ENCODE measurements around the gene C9orf72. TPM values are rescaled to one million over a fixed set of nuclear protein-coding genes. Genes with fewer than 3 reads are reported as not detected.

Gene C9orf72
- total RNA-seq, 2 experiments from 2014 or later: 23.3 to 27.5 TPM

- H3K4me3 Mint-ChIP-seq: no peak overlapping the region
- peaks cover 3% of the 10 kb centered on the region for H3K36me3 Mint-ChIP-seq (ENCODE audit: low read depth)
- no peaks in the 10 kb centered on the region for H3K9me3 Mint-ChIP-seq
- CTCF ChIA-PET: no interaction called here
- H3K27me3 Mint-ChIP-seq (ENCODE audit: low read depth): peaks cover 7% of the 10 kb centered on the region
- H3K4me1 Mint-ChIP-seq (ENCODE audit: low read depth): peaks cover 13% of the 10 kb centered on the region
- DNase-seq: no peak
- H3K27ac Mint-ChIP-seq: no peak overlapping the region
- intact Hi-C loops (cut with micrococcal nuclease): no loop called here
These were observed 50.1 kb downstream of the C9orf72 start for GRCh38 chr9:27523141-27523540.

GRCh38 chr9:27520986-27521385, 52.3 kb downstream of the C9orf72 start:
- intact Hi-C loops (cut with micrococcal nuclease): no loop called here
- Mint-ChIP-seq H3K4me3 (no peak overlapping the region), H3K9me3 (no peaks in the 10 kb centered on the region), H3K27me3 (ENCODE audit: low read depth) (no peaks in the 10 kb centered on the region), H3K36me3 (ENCODE audit: low read depth) (peaks cover 5% of the 10 kb centered on the region), H3K4me1 (ENCODE audit: low read depth) (peaks cover 10% of the 10 kb centered on the region), H3K27ac (no peak overlapping the region)
- CTCF ChIA-PET: no interaction called here
- no peak for DNase-seq

- CTCF ChIA-PET: no interaction called here
- intact Hi-C loops (cut with micrococcal nuclease): no loop called here
- Mint-ChIP-seq H3K9me3 (no peaks in the 10 kb centered on the region), H3K4me1 (ENCODE audit: low read depth) (peaks cover 8% of the 10 kb centered on the region), H3K27me3 (ENCODE audit: low read depth) (no peaks in the 10 kb centered on the region), H3K4me3 (no peak overlapping the region), H3K36me3 (ENCODE audit: low read depth) (peaks cover 5% of the 10 kb centered on the region), H3K27ac (no peak overlapping the region)
- no peak for DNase-seq
These were observed 53.5 kb downstream of the C9orf72 start for GRCh38 chr9:27519466-27520465.

GRCh38 chr9:27518809-27519208, 54.5 kb downstream of the C9orf72 start:
- peaks cover 5% of the 10 kb centered on the region for H3K36me3 Mint-ChIP-seq (ENCODE audit: low read depth)
- intact Hi-C loops (cut with micrococcal nuclease): no loop called here
- H3K27me3 Mint-ChIP-seq (ENCODE audit: low read depth): no peaks in the 10 kb centered on the region
- no peak overlapping the region for H3K4me3 Mint-ChIP-seq
- CTCF ChIA-PET: no interaction called here
- H3K4me1 Mint-ChIP-seq (ENCODE audit: low read depth): peaks cover under 1% of the 10 kb centered on the region
- no peak overlapping the region for H3K27ac Mint-ChIP-seq
- DNase-seq: no peak
- no peaks in the 10 kb centered on the region for H3K9me3 Mint-ChIP-seq

- Mint-ChIP-seq H3K27ac (no peak overlapping the region), H3K36me3 (ENCODE audit: low read depth) (peaks cover 5% of the 10 kb centered on the region), H3K4me1 (ENCODE audit: low read depth) (no peaks in the 10 kb centered on the region), H3K27me3 (ENCODE audit: low read depth) (no peaks in the 10 kb centered on the region), H3K9me3 (no peaks in the 10 kb centered on the region), H3K4me3 (no peak overlapping the region)
- CTCF ChIA-PET: no interaction called here
- DNase-seq: no peak
- intact Hi-C loops (cut with micrococcal nuclease): no loop called here
These were observed 55.3 kb downstream of the C9orf72 start for GRCh38 chr9:27518006-27518405.

- Mint-ChIP-seq H3K9me3 (no peaks in the 10 kb centered on the region), H3K4me3 (no peak overlapping the region), H3K27ac (no peak overlapping the region), H3K27me3 (ENCODE audit: low read depth) (no peaks in the 10 kb centered on the region), H3K4me1 (ENCODE audit: low read depth) (no peaks in the 10 kb centered on the region), H3K36me3 (ENCODE audit: low read depth) (peaks cover 3% of the 10 kb centered on the region)
- intact Hi-C loops (cut with micrococcal nuclease): no loop called here
- DNase-seq: no peak
- CTCF ChIA-PET: interaction anchor here (1.0 kb wide), 1 partner anchor 15 kb away, joined by 4 read pairs; the partner anchor contains the start of gene MOB3B
These were observed 58.7 kb downstream of the C9orf72 start for GRCh38 chr9:27514551-27514950.

- no peak for DNase-seq
- H3K4me1 Mint-ChIP-seq (ENCODE audit: low read depth): peaks cover 5% of the 10 kb centered on the region
- H3K27me3 Mint-ChIP-seq (ENCODE audit: low read depth): no peaks in the 10 kb centered on the region
- intact Hi-C loops (cut with micrococcal nuclease): no loop called here
- H3K36me3 Mint-ChIP-seq (ENCODE audit: low read depth): peaks cover 1% of the 10 kb centered on the region
- H3K9me3 Mint-ChIP-seq: no peaks in the 10 kb centered on the region
- CTCF ChIA-PET: no interaction called here
- H3K27ac Mint-ChIP-seq: no peak overlapping the region
- H3K4me3 Mint-ChIP-seq: no peak overlapping the region
These were observed 61.5 kb downstream of the C9orf72 start for GRCh38 chr9:27511771-27512170.

- CTCF ChIA-PET: no interaction called here
- no peak overlapping the region for H3K4me3 Mint-ChIP-seq
- DNase-seq: no peak
- intact Hi-C loops (cut with micrococcal nuclease): no loop called here
- no peaks in the 10 kb centered on the region for H3K27me3 Mint-ChIP-seq (ENCODE audit: low read depth)
- H3K27ac Mint-ChIP-seq: no peak overlapping the region
- H3K9me3 Mint-ChIP-seq: no peaks in the 10 kb centered on the region
- peaks cover 1% of the 10 kb centered on the region for H3K36me3 Mint-ChIP-seq (ENCODE audit: low read depth)
- peaks cover 12% of the 10 kb centered on the region for H3K4me1 Mint-ChIP-seq (ENCODE audit: low read depth)
These were observed 62.5 kb downstream of the C9orf72 start for GRCh38 chr9:27510780-27511179.

- intact Hi-C loops (cut with micrococcal nuclease): no loop called here
- H3K4me3 Mint-ChIP-seq: no peak overlapping the region
- CTCF ChIA-PET: interaction anchor here (0.6 to 1.1 kb wide), 2 partner anchors 22 to 24 kb away, joined by 3 read pairs; partner anchors contain the start of gene MOB3B
- H3K9me3 Mint-ChIP-seq: no peaks in the 10 kb centered on the region
- no peaks in the 10 kb centered on the region for H3K27me3 Mint-ChIP-seq (ENCODE audit: low read depth)
- no peak for DNase-seq
- H3K4me1 Mint-ChIP-seq (ENCODE audit: low read depth): peaks cover 43% of the 10 kb centered on the region
- H3K27ac Mint-ChIP-seq: no peak overlapping the region
- peaks cover 1% of the 10 kb centered on the region for H3K36me3 Mint-ChIP-seq (ENCODE audit: low read depth)
These were observed 66.3 kb downstream of the C9orf72 start for GRCh38 chr9:27506981-27507380.

- peaks cover 1% of the 10 kb centered on the region for H3K27me3 Mint-ChIP-seq (ENCODE audit: low read depth)
- intact Hi-C loops (cut with micrococcal nuclease): loop anchor here (1.0 to 2.0 kb wide), 6 partner anchors 17 to 138 kb away; partner anchors contain the start of genes C9orf72, IFNK and MOB3B
- H3K4me1 Mint-ChIP-seq (ENCODE audit: low read depth): peaks cover 52% of the 10 kb centered on the region
- H3K27ac Mint-ChIP-seq: peak overlapping the region; percentile 17
- H3K9me3 Mint-ChIP-seq: peaks cover 2% of the 10 kb centered on the region
- CTCF ChIA-PET: interaction anchor here (1.1 to 1.7 kb wide), 3 partner anchors 23 to 172 kb away, joined by 3 to 7 read pairs (median 6); partner anchors contain the start of gene MOB3B
- peak; percentile 65 for DNase-seq
- no peak overlapping the region for H3K4me3 Mint-ChIP-seq
- peaks cover 7% of the 10 kb centered on the region for H3K36me3 Mint-ChIP-seq (ENCODE audit: low read depth)
These were observed 67.5 kb downstream of the C9orf72 start for GRCh38 chr9:27505744-27506161.

- peaks cover 1% of the 10 kb centered on the region for H3K27me3 Mint-ChIP-seq (ENCODE audit: low read depth)
- H3K4me3 Mint-ChIP-seq: no peak overlapping the region
- intact Hi-C loops (cut with micrococcal nuclease): loop anchor here (2.0 kb wide), 1 partner anchor 15 kb away; no protein-coding TSS in a partner anchor
- peaks cover 62% of the 10 kb centered on the region for H3K4me1 Mint-ChIP-seq (ENCODE audit: low read depth)
- H3K9me3 Mint-ChIP-seq: peaks cover 2% of the 10 kb centered on the region
- H3K36me3 Mint-ChIP-seq (ENCODE audit: low read depth): peaks cover 7% of the 10 kb centered on the region
- CTCF ChIA-PET: no interaction called here
- no peak overlapping the region for H3K27ac Mint-ChIP-seq
- no peak for DNase-seq
These were observed 69.0 kb downstream of the C9orf72 start for GRCh38 chr9:27504259-27504658.

- CTCF ChIA-PET: interaction anchor here (1.0 kb wide), 1 partner anchor 27 kb away, joined by 4 read pairs; no protein-coding TSS in a partner anchor
- Mint-ChIP-seq H3K27me3 (ENCODE audit: low read depth) (peaks cover 1% of the 10 kb centered on the region), H3K4me3 (no peak overlapping the region), H3K9me3 (peaks cover 2% of the 10 kb centered on the region), H3K4me1 (ENCODE audit: low read depth) (peaks cover 64% of the 10 kb centered on the region), H3K27ac (no peak overlapping the region), H3K36me3 (ENCODE audit: low read depth) (peaks cover 6% of the 10 kb centered on the region)
- DNase-seq: no peak
- intact Hi-C loops (cut with micrococcal nuclease): loop anchor here (2.0 kb wide), 1 partner anchor 15 kb away; no protein-coding TSS in a partner anchor
These were observed 69.7 kb downstream of the C9orf72 start for GRCh38 chr9:27503623-27504022.
